ENCODE data around the gene RETREG3.
"Not testable (repeated sequence)": the region's sequence is repeated elsewhere in the genome, so short reads cannot be mapped to it uniquely, and the experiment has no call there.

The RETREG3 gene

DNA sequence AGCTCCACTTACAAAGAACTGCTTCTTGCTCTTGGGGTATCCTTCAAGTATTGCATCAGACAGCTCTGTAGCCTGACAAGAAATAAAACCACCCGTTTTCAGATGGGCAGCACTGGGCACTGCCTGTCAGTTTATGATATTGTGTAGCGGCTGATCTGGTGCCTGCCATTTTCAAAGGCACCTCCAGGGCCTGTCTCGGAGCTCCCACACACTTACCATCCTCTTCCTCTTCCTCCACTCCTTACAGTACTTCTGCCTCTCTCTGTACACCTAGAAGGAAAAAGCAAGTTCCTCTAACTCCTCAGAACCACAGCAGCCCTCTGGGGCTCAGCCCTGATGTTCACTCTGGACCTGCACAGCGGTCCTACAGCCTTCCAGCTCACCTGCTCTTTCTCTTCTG lies 36.1 kb downstream of the RETREG3 start:
- no peak for DNase-seq (ENCODE audit: low spot score)

DNA sequence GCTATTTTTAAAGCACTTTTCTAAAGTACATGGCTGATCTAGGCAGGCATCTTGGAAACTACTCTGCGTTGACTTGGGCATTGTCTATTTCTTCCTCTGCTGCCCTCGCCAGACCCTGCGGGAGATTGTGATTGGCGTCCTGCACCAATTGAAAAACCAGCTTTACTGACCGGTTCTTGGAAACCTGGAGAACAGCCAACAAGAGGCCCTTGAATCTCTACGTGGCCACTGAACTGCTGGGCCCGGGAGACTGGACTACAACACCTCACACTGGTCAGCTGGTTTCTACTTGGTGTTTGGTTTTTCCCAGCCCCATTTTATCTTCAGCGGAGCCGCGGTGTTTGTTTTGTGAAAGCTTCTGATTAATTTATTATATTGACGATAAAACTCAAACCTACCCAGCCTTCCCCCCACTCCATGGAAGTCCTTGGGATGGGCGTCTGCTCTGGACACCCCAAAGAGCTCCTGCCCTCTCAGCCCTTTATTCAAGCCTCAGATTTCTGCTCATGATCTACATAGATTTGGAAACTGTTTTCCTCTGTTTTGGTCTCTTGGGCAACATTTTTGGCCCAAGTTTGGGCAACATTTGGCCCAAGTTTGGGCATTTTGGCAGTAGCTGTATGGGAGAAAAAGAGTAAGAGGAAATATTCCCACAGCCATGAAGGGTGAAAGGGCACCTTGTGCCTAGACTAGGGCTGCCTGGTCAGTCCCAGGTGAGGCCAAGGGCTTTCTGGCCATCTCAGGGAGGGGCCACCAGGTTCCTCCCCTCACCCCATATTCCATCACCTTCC lies 37.5 kb downstream of the RETREG3 start:
- DNase-seq (ENCODE audit: low spot score) = no peak

DNA sequence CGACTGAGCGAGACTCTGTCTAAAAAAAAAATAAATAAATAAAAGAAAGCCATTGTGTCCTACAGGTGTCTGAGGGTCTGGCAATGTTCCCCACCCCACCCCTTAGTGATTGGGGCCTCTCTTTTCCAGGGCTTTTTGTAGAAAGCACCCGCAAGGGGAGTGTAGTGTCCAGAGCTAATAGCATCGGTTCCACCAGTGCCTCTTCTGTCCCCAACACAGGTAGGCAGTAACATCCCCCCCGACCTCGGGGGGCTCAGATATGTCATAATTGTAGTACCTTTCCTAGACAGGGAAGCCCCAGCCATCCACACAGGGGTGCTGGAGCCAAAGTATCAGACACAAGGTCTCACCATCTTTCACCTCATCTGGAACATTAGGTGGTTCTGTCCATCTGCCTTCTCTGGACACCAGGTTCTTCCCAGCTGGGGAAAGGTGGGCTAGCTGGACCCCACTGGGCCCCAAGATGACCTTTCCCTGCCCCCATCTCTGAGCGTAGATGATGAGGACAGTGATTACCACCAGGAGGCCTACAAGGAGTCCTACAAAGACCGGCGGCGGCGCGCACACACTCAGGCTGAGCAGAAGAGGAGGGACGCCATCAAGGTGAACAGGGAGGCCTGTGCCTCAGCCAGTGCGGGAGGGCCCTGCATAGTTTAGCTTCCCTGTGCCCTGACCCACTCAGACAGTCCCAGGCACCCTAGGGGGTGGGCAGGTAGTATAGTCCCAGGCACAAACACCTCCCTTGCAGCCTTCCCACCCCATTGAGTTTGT lies 40.6 kb downstream of the RETREG3 start:
- no peak for DNase-seq (ENCODE audit: low spot score)

DNA sequence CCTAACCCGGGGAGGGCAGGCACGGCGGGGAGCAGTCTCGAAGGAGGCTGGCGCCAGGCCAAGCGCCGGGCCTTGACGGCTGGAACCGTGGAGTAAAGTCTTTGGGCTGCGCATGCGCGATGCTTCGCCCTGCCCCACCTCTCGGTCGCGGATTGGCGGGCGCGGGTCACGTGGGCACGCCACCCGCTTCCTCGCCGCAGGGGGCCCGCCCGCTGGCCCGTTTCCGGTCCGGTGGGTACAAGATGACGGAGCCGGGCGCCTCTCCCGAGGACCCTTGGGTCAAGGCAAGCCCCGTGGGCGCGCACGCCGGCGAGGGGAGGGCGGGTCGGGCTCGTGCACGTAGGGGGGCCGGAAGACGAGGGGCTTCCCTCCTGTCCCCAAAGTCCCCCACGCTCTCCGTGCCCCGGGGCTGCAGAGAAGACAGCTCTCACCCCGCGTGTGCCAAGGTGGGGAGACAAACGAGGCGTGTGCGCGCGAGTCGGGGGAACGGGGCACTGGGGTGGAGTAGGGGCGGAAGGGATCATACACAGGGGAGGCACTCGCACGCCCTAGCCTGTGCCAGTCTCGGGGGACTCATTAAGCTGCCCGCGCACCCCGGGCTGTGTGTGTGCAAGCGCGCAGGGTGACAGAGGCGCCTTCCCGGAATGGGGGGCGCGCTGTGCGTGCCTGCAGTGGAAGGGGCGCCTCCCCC lies 42.1 kb downstream of the RETREG3 start, which contains the start of gene MLX:
Gene MLX (plus strand): TSS at position 218 of the 691 bp plus-strand sequence. CDS start 25 bp downstream, at position 243.
- peak; percentile 94 for DNase-seq (ENCODE audit: low spot score)

DNA sequence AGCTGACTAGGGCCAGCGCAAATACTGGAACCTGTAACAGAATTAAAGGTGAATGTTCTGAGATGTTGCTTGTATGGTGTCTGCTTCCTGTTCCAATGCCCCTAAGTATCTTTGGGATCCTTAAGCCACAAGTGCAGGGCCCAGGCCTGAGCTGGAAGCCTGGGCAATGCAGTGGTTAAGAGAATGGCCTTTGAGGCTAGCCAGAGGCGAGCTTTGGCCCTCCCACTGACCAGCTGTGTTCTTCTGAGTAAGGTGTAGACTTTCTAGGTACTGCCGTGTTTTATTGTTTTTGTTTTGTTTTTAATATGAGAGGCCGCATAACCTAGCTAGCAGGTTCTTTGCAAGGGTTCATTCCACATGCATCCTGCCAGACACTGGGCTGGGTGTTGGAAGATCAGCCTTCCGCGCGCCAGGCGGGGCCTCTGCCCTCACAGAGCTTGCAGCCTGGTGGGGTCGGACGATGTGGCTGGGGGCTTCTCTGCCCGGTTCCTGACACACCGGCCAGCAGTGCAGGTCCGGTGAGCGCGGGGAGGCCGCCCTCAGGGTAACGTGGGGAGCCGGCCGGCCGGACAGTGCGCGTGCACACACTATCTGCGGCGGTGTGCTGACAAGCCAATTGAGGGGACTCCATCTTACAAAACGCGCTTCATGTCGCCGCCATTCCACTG lies 42.8 kb downstream of the RETREG3 start:
- DNase-seq (ENCODE audit: low spot score) = no peak

DNA sequence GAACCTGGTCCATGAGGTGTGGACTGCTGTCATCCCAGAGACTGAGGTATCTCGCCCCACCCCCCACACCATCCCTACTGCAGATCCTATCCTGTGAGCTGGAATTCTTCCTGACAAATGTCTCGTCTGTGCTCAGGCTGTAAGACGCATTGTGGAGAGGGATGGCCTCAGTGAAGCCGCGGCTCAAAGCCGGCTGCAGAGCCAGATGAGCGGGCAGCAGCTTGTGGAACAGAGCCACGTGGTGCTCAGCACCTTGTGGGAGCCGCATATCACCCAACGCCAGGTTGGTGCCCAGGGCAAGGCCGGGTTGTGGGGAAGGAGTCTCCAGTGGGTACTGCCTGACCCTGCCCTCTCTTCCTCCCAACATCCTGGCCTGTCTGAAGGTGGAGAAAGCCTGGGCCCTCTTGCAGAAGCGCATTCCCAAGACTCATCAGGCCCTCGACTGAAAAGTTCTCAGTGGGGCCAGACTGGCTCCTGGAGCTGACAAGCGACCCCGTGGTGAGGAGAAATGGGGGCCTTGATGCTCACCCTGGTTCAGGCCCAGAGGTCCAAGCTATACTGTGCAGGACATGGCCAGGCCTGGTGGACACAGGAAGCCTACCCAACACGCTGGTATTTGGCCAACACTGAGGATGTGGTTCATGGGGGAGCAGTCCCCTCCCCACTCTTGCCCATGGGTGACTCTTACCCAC lies 43.5 kb downstream of the RETREG3 start:
- no peak for DNase-seq (ENCODE audit: low spot score)

DNA sequence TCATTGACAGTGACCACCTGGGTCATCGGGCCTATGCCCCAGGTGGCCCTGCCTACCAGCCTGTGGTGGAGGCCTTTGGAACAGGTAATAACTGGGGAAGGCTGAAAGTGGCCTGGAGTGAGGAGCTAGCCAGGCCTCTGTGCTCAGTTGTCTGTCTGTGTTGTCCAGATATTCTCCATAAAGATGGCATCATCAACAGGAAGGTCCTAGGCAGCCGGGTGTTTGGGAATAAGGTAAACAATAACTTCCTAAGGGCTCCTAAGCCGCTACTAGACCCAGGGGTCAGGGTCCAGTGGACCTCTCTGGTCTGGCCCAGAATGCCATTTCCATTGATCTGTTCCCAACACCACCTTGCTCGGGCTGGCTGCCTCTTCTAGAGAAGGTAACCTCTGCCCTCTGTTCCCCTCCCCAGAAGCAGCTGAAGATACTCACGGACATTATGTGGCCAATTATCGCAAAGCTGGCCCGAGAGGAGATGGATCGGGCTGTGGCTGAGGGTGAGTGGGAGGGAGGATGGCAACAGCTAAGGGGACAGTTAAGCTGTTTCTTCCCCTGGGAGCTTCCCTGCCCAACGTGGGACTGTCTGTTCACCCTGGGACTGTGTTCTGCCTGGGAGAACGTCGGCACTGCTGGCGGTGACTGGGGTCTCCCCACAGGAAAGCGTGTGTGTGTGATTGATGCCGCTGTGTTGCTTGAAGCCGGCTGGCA lies 44.2 kb downstream of the RETREG3 start:
- no peak for DNase-seq (ENCODE audit: low spot score)

DNA sequence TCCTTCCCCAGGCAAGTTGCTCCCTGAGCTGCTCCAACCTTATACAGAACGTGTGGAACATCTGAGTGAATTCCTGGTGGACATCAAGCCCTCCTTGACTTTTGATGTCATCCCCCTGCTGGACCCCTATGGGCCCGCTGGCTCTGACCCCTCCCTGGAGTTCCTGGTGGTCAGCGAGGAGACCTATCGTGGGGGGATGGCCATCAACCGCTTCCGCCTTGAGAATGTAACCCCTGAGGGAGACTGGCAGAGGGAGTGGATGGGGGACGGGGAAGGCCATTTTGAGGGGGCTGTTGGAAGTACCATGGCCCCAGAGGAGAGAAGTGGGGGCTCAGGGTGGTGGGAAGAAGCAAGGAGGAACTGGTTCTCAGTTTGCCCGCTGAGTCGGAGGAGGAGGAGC lies 45.2 kb downstream of the RETREG3 start:
- DNase-seq (ENCODE audit: low spot score) = no peak

DNA sequence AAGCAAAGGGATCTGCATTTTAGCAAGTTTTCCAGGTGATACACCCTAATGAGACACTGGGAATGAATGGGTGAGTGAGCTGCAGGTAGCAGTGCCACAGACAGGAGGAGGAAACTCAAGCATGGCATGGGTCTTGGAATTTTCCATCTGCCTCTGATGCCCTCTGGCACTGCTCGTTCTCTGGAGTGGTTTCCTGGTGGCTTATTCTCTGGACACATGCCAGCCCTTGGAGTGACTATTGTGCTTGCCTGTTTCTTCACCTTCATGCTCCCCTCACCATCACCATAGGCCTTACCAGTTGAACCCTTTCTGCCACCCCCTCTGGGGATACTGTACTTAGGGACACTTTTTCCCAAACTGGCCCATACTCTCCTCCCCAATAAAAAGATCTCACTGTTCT lies 45.6 kb downstream of the RETREG3 start:
- no peak for DNase-seq (ENCODE audit: low spot score)

DNA sequence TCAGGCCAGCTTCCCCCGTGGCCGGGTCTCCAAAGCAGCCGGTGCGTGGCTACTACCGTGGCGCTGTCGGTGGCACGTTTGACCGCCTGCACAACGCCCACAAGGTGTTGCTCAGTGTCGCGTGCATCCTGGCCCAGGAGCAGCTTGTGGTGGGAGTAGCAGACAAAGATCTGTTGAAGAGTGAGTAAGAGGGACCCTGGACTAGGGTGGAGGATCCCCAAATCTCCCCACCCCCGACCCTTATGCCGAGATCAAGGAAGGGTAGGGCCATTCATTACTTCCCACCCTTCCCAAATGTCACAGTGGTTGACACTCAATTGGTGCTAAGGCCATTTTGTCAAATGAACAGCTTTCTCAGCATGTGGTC lies 46.0 kb downstream of the RETREG3 start:
- no peak for DNase-seq (ENCODE audit: low spot score)

DNA sequence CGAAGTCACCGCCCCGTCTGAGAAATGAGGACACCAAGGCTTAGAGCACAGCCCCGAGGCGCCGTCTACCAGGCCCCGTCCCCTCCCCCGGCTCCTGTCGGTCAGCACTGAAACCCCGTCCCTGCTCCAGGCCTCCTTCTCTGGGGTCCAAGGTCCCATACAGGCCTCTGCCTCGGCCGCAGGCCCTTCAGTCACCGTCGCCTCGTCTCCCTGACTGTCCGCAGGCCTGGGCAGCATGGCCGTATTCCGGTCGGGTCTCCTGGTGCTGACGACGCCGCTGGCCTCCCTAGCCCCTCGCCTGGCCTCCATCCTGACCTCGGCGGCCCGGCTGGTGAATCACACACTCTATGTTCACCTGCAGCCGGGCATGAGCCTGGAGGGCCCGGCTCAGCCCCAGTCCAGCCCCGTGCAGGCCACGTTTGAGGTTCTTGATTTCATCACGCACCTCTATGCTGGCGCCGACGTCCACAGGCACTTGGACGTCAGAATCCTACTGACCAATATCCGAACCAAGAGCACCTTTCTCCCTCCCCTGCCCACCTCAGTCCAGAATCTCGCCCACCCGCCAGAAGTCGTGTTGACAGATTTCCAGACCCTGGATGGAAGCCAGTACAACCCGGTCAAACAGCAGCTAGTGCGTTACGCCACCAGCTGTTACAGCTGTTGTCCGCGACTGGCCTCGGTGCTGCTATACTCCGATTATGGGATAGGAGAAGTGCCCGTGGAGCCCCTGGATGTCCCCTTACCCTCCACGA lies 46.6 kb downstream of the RETREG3 start:
- DNase-seq (ENCODE audit: low spot score) = no peak

DNA sequence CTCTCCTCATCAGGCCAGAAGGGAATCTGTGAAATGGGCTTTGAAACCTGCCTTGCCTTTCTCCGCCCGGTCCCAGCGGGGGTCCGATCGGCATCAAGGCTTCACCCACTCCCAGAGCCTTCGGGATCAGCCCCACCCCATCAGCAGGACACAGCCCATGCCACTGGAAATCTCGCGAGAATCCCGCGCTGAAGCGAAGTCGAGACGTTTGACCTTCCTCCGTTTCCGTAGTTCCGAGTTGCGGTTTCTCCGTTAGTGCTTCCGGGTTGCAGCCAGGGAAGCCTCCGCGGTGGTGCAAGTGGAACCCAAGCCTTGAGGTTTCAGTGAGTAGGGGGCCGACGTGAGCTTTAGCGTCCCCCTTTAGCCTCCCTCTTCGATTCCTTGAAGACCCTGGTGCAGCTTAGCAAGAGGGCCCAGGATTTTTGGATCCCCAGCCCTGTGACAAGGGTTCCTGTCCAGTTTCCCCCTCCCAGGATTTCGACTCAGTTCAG lies 47.2 kb downstream of the RETREG3 start, which contains the start of gene COASY:
Gene COASY (plus strand): TSS at position 252 of the 491 bp plus-strand sequence. CDS start 475 bp downstream, outside the sequence.
- DNase-seq (ENCODE audit: low spot score) = peak; percentile 95

DNA sequence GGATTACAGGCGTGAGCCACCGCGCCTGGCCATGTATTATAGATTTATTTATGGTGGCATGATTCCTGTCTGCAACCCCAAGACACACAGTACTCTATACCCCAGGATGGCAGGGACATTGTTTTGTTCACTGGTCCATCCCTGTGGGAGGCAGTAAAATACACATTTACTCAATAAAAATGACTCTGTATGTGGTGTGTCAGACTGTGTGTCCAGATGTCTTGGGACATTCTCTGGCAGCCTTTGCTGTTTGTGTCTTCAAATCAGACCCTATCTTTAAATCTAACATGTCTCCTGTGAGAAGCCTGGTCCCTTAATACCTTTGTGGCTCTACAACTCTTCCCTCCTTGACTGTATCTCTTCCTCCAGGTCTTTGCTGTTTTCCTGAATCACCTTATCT lies 48.9 kb downstream of the RETREG3 start:
- DNase-seq (ENCODE audit: low spot score) = no peak

DNA sequence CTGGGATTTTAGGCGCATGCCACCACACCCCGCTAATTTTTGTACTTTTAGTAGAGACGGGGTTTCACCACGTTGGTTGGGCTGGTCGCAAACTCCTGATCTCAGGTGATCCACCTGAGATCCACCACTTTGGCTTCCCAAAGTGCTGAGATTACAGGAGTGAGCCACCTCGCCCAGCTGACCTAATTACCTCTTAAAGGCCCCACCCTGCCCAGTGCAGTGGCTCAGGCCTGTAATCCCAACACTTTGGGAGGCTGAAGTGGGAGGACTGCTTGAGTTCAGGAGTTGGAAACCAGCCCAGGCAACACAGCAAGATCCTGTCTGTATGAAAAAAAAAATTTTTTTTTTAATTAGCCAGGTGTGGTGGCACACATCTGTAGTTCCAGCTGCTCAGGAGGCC lies 50.1 kb downstream of the RETREG3 start:
- no peak for DNase-seq (ENCODE audit: low spot score)

DNA sequence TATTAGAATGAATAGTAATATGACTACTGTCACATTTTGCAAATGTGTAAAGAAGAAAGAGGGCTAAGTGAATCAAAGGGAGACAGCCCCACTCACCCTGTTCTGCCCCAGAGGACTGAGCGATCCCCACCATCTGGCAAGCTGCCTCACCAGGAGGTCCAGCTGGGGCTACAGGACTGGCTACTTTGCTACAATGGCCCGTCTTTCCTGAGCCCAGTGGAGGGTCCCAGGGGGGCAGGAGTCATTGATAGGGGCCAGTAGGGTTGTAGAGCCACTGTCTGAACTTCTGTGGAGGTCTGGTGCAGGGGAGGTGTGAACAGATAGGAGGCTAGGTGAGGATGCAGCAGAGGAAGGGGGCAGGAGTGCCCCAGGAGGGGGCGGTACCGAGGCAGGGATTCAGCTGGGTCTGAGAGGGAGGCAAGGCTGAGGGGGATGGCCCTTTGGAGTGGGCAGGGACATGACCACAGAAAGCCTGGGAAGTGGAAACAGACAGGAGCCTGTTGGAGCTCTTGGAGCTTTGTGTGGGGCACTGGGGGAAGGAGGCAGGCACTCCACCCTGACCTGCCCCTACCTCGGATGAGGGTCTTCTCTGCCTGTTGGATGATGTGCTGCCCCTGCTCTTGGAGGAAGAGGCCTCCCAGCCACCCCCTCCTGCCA lies 53.1 kb downstream of the RETREG3 start:
- not testable (repeated sequence) for DNase-seq (ENCODE audit: low spot score)

DNA sequence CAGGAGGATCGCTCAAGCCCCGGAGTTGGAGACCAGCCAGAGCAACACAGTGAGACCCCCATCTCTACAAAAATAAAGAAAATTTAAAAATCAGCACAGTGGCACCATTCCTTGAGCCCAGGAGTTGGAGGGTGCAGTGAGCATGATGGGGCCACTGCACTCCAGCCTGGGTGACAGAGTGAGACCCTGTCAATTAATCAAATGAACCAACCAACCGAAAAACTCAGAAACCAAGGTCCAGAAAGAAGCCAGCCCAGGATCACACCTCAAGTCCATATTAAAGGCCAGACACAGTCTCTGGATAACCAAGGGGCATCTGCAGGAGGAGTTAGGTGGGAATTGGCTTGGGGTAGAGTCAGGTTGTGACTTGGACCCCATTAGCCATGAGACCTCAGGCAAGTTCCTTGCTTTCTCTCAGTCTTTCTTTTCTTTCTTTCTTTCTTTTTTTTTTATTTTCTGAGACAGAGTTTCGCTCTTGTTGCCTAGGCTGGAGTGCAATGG lies 54.0 kb downstream of the RETREG3 start:
- DNase-seq (ENCODE audit: low spot score) = no peak

DNA sequence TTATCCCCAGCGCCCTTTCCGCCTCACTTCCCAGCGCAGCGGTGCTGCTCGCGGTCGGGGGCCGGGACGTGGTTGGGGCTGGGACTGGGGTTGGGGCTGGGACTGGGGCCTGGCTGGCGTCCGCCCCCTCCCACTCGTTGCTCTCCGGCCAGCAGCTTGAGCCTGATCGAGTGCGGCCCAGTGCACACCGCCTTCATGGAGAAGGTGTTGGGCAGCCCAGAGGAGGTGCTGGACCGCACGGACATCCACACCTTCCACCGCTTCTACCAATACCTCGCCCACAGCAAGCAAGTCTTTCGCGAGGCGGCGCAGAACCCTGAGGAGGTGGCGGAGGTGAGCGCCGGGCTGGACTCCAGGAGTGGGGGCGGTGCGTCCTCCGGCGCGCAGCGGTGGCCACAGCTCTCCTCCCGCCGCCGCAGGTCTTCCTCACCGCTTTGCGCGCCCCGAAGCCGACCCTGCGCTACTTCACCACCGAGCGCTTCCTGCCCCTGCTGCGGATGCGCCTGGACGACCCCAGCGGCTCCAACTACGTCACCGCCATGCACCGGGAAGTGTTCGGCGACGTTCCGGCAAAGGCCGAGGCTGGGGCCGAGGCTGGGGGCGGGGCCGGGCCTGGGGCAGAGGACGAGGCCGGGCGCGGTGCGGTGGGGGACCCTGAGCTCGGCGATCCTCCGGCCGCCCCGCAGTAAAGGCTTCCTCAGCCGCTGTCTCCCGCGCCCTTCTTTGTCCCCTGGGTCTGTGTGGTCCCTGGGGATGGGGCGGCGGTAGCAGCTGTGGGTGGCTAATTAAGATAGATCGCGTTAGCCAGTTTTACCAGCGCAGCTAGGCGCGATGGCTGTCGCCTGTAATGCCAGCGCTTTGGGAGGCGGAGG lies 54.7 kb downstream of the RETREG3 start:
- DNase-seq (ENCODE audit: low spot score) = peak; percentile 90

DNA sequence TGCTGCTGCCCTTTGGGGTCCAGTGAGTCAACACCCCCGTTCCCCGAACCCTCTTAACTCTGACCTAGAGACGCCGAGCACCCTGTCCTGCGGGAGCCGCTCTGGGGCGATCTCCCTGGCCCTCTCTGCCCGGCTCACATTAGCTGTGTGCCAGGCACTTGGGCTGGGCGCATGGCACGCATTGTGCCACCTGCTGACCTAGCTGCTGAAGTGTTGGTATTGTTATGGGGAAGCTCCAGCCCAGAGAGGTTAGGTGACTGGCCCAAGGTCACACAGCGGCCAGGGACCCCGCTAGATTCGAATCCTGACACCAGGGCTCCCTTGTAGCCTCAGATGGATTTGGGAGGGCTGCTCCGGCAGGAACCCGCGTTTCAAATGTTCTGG lies 55.3 kb downstream of the RETREG3 start:
- no peak for DNase-seq (ENCODE audit: low spot score)

Measured in Ammon's horn (tissue), 1 donor.